Fibroblast of lung (primary cell): ENCODE measurements around the gene BBS5. TPM values are rescaled to one million over a fixed set of nuclear protein-coding genes. Genes with fewer than 3 reads are reported as not detected.

Experiments used
- DNase-seq, 2 donors: peaks; one replicate each; pipeline versions ENCODE4 v3.0.0 to v3.0.0-alpha.2; 2010; ENCODE audit warnings: low read depth in 2 of 2
- H2AFZ ChIP-seq: 2 replicates; pipeline ENCODE4 v1.5.1; 2012; ENCODE audit warnings: low read length, control low read depth, inconsistent platforms
- H3K27ac ChIP-seq: 2 replicates; pipeline ENCODE4 v1.5.1; 2011; ENCODE audit warnings: low read length, control low read depth; ENCODE audit not compliant: insufficient read depth
- H3K27me3 ChIP-seq: 2 replicates; pipeline ENCODE4 v1.5.1; 2011; ENCODE audit warnings: mild to moderate bottlenecking, low read length; ENCODE audit not compliant: control insufficient read depth, insufficient read depth
- H3K36me3 ChIP-seq: 2 replicates; pipeline ENCODE4 v1.5.1; 2011; ENCODE audit warnings: low read length; ENCODE audit not compliant: control insufficient read depth, insufficient read depth
- H3K4me1 ChIP-seq: 2 replicates; pipeline ENCODE4 v1.5.1; 2011; ENCODE audit warnings: low read length; ENCODE audit not compliant: control insufficient read depth, insufficient read depth; ENCODE audit errors: extremely low read depth
- H3K4me2 ChIP-seq: 2 replicates; pipeline ENCODE4 v1.5.1; 2011; ENCODE audit warnings: low read length, control low read depth; ENCODE audit not compliant: insufficient read depth; ENCODE audit errors: extremely low read depth
- H3K4me3 ChIP-seq, 4 experiments: fragments of 200-600 bp in 1 of 4; sonication (generic) in 1 of 4; replicated peaks in 1 of 4; 2 replicates each; pipeline ENCODE4 v1.5.1; 2011 to 2016; ENCODE audit warnings: low read length in 4 of 4, low read depth in 3 of 4, mild to moderate bottlenecking in 3 of 4, control low read depth in 2 of 4, inconsistent platforms in 1 of 4, mixed read lengths in 1 of 4; ENCODE audit not compliant: insufficient read depth in 1 of 4; ENCODE audit errors: control extremely low read depth in 1 of 4
- H3K79me2 ChIP-seq: 2 replicates; pipeline ENCODE4 v1.5.1; 2012; ENCODE audit warnings: mild to moderate bottlenecking, low read length, inconsistent platforms; ENCODE audit not compliant: control insufficient read depth, insufficient read depth
- H3K9ac ChIP-seq: 2 replicates; pipeline ENCODE4 v1.5.1; 2011; ENCODE audit warnings: mild to moderate bottlenecking, low read length, control low read depth; ENCODE audit not compliant: insufficient read depth
- H3K9me3 ChIP-seq: 2 replicates; pipeline ENCODE4 v1.5.1; 2012; ENCODE audit warnings: low read depth, low read length; ENCODE audit not compliant: control insufficient read depth, insufficient read depth
- H4K20me1 ChIP-seq: 2 replicates; pipeline ENCODE4 v1.5.1; 2011; ENCODE audit warnings: low read length; ENCODE audit not compliant: control insufficient read depth, insufficient read depth; ENCODE audit errors: extremely low read depth
- EZH2 ChIP-seq: IDR thresholded peaks from 2 replicates; pipeline ENCODE4 v1.5.1; 2012; ENCODE audit warnings: low read length, control low read depth, mild to moderate bottlenecking; ENCODE audit errors: missing control alignments
- polyA plus RNA-seq, 2 donors: library from polyadenylated mRNA; depleted of rRNA in 1 of 2; stranded (reverse) in 1 of 2; unstranded in 1 of 2; fragments of >200 nt; gene quantifications; 2 replicates each; pipeline ENCODE4 v1.2.1, GENCODE V29; 2011 to 2012; ENCODE audit warnings: missing spikeins in 1 of 2
- total RNA-seq: library from RNA; depleted of rRNA; stranded (reverse); fragments of >200 nt; gene quantifications from 2 replicates; pipeline ENCODE4 v1.2.1, GENCODE V29; 2014
- TF ChIP-seq, protein P1 (sequence below), 2 donors: IDR thresholded peaks in 1 of 2; conservative IDR thresholded peaks in 1 of 2; 1 replicate in 1 of 2; 2 replicates in 1 of 2; pipeline ENCODE4 v1.5.1; 2011 to 2012; ENCODE audit warnings: low read length in 2 of 2, control low read depth in 1 of 2, inconsistent platforms in 1 of 2, low read depth in 1 of 2, mild to moderate bottlenecking in 1 of 2

The BBS5 gene
- total and polyA plus RNA-seq, 2 donors (not counting 1 experiment from before 2014, with no cell fraction given): 4.6 to 7.1 TPM

- H3K4me3 ChIP-seq: no peak overlapping the region
- no peak for DNase-seq
- no peak overlapping the region for H3K27ac ChIP-seq
- no peaks in the 10 kb centered on the region for H4K20me1 ChIP-seq
- H3K27me3 ChIP-seq: no peaks in the 10 kb centered on the region
- no peaks in the 10 kb centered on the region for H3K9me3 ChIP-seq
- H3K9ac ChIP-seq: no peak overlapping the region
- H3K4me2 ChIP-seq: no peak overlapping the region
- TF ChIP-seq, protein P1, sequence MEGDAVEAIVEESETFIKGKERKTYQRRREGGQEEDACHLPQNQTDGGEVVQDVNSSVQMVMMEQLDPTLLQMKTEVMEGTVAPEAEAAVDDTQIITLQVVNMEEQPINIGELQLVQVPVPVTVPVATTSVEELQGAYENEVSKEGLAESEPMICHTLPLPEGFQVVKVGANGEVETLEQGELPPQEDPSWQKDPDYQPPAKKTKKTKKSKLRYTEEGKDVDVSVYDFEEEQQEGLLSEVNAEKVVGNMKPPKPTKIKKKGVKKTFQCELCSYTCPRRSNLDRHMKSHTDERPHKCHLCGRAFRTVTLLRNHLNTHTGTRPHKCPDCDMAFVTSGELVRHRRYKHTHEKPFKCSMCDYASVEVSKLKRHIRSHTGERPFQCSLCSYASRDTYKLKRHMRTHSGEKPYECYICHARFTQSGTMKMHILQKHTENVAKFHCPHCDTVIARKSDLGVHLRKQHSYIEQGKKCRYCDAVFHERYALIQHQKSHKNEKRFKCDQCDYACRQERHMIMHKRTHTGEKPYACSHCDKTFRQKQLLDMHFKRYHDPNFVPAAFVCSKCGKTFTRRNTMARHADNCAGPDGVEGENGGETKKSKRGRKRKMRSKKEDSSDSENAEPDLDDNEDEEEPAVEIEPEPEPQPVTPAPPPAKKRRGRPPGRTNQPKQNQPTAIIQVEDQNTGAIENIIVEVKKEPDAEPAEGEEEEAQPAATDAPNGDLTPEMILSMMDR (conservative IDR thresholded peaks at IDR 0.05 in 1 of 2, IDR thresholded peaks at IDR 0.05 in 1 of 2; ENCODE audit: low read depth in 1 of 2, low read length in 2 of 2): no peak
- TF ChIP-seq EZH2: no peak
- H2AFZ ChIP-seq: no peak overlapping the region
- H3K79me2 ChIP-seq: no peaks in the 10 kb centered on the region
- H3K4me1 ChIP-seq: no peaks in the 10 kb centered on the region
- no peaks in the 10 kb centered on the region for H3K36me3 ChIP-seq
Measured at GRCh38 chr2:169439900-169440299, 39.4 kb upstream of the BBS5 start.

DNA sequence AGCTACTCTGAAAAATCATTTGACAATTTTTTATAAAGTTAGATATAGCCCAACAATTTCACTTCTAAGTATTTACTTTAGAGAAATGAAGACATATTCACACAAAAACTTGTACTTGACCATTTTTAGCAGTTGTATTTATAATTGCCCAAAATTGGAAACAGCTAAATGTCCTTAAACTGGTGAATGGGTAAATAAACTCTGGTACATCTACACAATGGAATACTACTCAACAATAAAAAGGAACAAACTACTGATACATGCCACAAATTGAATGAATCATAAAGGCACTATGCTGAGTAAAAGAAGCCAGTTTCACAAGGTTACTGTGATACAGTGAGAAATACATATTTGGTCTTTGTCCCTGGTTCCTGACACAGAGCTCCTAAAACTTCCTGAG, 32.8 kb upstream of the BBS5 start:
- no peak overlapping the region for H3K4me2 ChIP-seq
- H3K9ac ChIP-seq: no peak overlapping the region
- no peaks in the 10 kb centered on the region for H3K27me3 ChIP-seq
- no peak overlapping the region for H2AFZ ChIP-seq
- no peaks in the 10 kb centered on the region for H3K36me3 ChIP-seq
- no peaks in the 10 kb centered on the region for H3K4me1 ChIP-seq
- no peaks in the 10 kb centered on the region for H3K9me3 ChIP-seq
- no peaks in the 10 kb centered on the region for H4K20me1 ChIP-seq
- no peaks in the 10 kb centered on the region for H3K79me2 ChIP-seq
- H3K4me3 ChIP-seq: no peak overlapping the region
- DNase-seq: no peak
- H3K27ac ChIP-seq: no peak overlapping the region
- TF ChIP-seq, protein P1 (conservative IDR thresholded peaks at IDR 0.05 in 1 of 2, IDR thresholded peaks at IDR 0.05 in 1 of 2; ENCODE audit: low read depth in 1 of 2, low read length in 2 of 2): no peak
- no peak for TF ChIP-seq EZH2

GRCh38 chr2:169448316-169448715, 31.0 kb upstream of the BBS5 start:
- TF ChIP-seq, protein P1 (conservative IDR thresholded peaks at IDR 0.05 in 1 of 2, IDR thresholded peaks at IDR 0.05 in 1 of 2; ENCODE audit: low read depth in 1 of 2, low read length in 2 of 2): no peak
- no peak for TF ChIP-seq EZH2
- H3K4me1 ChIP-seq: no peaks in the 10 kb centered on the region
- H2AFZ ChIP-seq: no peak overlapping the region
- DNase-seq: no peak
- H4K20me1 ChIP-seq: no peaks in the 10 kb centered on the region
- no peak overlapping the region for H3K4me3 ChIP-seq
- no peak overlapping the region for H3K9ac ChIP-seq
- no peaks in the 10 kb centered on the region for H3K27me3 ChIP-seq
- no peak overlapping the region for H3K4me2 ChIP-seq
- no peaks in the 10 kb centered on the region for H3K79me2 ChIP-seq
- H3K36me3 ChIP-seq: no peaks in the 10 kb centered on the region
- no peaks in the 10 kb centered on the region for H3K9me3 ChIP-seq
- H3K27ac ChIP-seq: no peak overlapping the region
